Activated CD4-positive, alpha-beta T cell treated with anti-CD3 and anti-CD28 coated beads, Interleukin-2, amount 10 ng/mL, durations not matched to agents 24 days and 14 days (primary cell): ENCODE data around the gene FAM8A1. TPM values are rescaled to one million over a fixed set of nuclear protein-coding genes. Genes with fewer than 3 reads are reported as not detected.
A peak's percentile ranks its signal among the peaks of the same experiment; 100 is the strongest.

Experiments
- DNase-seq: peaks from one replicate; pipeline ENCODE4 v3.0.0; 2022
- H3K27ac Mint-ChIP-seq: one replicate; pipeline ENCODE4 v1.8.0; 2022; ENCODE audit warnings: mild to moderate bottlenecking, mixed read lengths
- H3K27me3 Mint-ChIP-seq: one replicate; pipeline ENCODE4 v1.8.0; 2022; ENCODE audit warnings: mixed read lengths
- H3K36me3 Mint-ChIP-seq: one replicate; pipeline ENCODE4 v1.8.0; 2022; ENCODE audit warnings: low read depth, mild to moderate bottlenecking, mixed read lengths
- H3K4me1 Mint-ChIP-seq: one replicate; pipeline ENCODE4 v1.8.0; 2021; ENCODE audit warnings: mixed read lengths
- H3K4me3 Mint-ChIP-seq: one replicate; pipeline ENCODE4 v1.8.0; 2022; ENCODE audit warnings: mild to moderate bottlenecking, moderate library complexity, mixed read lengths
- H3K9me3 Mint-ChIP-seq: one replicate; pipeline ENCODE4 v1.8.0; 2021; ENCODE audit warnings: mixed read lengths
- intact Hi-C: fragments of 100-400 bp; cut with micrococcal nuclease; formaldehyde crosslinking; loops from one replicate; pipeline ENCODE4 v1.15.1; 2023
- total RNA-seq: library from RNA; stranded (reverse); gene quantifications from 2 replicates; pipeline ENCODE4 v1.2.3, GENCODE V29; 2022

Gene FAM8A1
- total RNA-seq, 1 donor from 2014 or later: 4.0 TPM

- Mint-ChIP-seq H3K4me3 (no peak overlapping the region), H3K9me3 (no peaks in the 10 kb centered on the region), H3K36me3 (peaks cover 62% of the 10 kb centered on the region), H3K4me1 (peaks cover 27% of the 10 kb centered on the region), H3K27me3 (no peaks in the 10 kb centered on the region), H3K27ac (peak overlapping the region; percentile 24)
- no peak for DNase-seq
- intact Hi-C loops: no loop called here
Observed at GRCh38 chr6:17656092-17656491, 56.0 kb downstream of the FAM8A1 start.

GRCh38 chr6:17656644-17657043, 56.5 kb downstream of the FAM8A1 start:
- intact Hi-C loops: no loop called here
- peaks cover 65% of the 10 kb centered on the region for H3K36me3 Mint-ChIP-seq
- DNase-seq: no peak
- H3K27ac Mint-ChIP-seq: no peak overlapping the region
- peaks cover 29% of the 10 kb centered on the region for H3K4me1 Mint-ChIP-seq
- H3K4me3 Mint-ChIP-seq: no peak overlapping the region
- H3K9me3 Mint-ChIP-seq: no peaks in the 10 kb centered on the region
- H3K27me3 Mint-ChIP-seq: no peaks in the 10 kb centered on the region

Other genes starting within 250 kb of the FAM8A1 start
- gene CAP2, start 206.7 kb upstream of the FAM8A1 start, total RNA-seq: not detected in 2 replicates
- 108 and 109 TPM in 2 replicates for gene NUP153, start 106.6 kb downstream of the FAM8A1 start, total RNA-seq